GM23338 (cell line): ENCODE measurements around the gene LRIG3. TPM values are rescaled to one million over a fixed set of nuclear protein-coding genes. Genes with fewer than 3 reads are reported as not detected.

Source experiments
- ATAC-seq: fragments of 200-7000 bp; cut with Tn5 transposase; 3 replicates; pipeline ENCODE4 v1.9.1; 2020
- DNase-seq: peaks from one replicate; pipeline ENCODE4 v3.0.0-alpha.2; 2015; ENCODE audit warnings: low spot score
- H2AFZ ChIP-seq: fragments of 200-600 bp; sonication (generic); 2 replicates; pipeline ENCODE4 v1.8.0; 2016; ENCODE audit warnings: antibody characterized with exemption, mild to moderate bottlenecking, moderate library complexity
- H3F3A ChIP-seq: fragments of 200-600 bp; sonication (generic); replicated peaks from 2 replicates; pipeline ENCODE4 v1.8.0; 2017; ENCODE audit warnings: antibody characterized with exemption, mixed run types, low read depth
- H3K27ac ChIP-seq: fragments of 200-600 bp; sonication (generic); 2 replicates; pipeline ENCODE4 v1.6.1; 2016; ENCODE audit warnings: low read depth
- H3K27me3 ChIP-seq: fragments of 200-600 bp; sonication (generic); 2 replicates; pipeline ENCODE4 v1.8.0; 2016; ENCODE audit warnings: mild to moderate bottlenecking, mixed run types, moderate library complexity; ENCODE audit not compliant: insufficient read depth
- H3K36me3 ChIP-seq: fragments of 200-600 bp; sonication (generic); 2 replicates; pipeline ENCODE4 v1.8.0; 2016; ENCODE audit warnings: mild to moderate bottlenecking; ENCODE audit not compliant: insufficient read depth
- H3K4me1 ChIP-seq: fragments of 200-600 bp; sonication (generic); 2 replicates; pipeline ENCODE4 v1.8.0; 2016; ENCODE audit warnings: mild to moderate bottlenecking, moderate library complexity; ENCODE audit not compliant: insufficient read depth
- H3K4me2 ChIP-seq: fragments of 200-600 bp; sonication (generic); 2 replicates; pipeline ENCODE4 v1.7.1; 2017; ENCODE audit warnings: mixed run types
- H3K4me3 ChIP-seq: fragments of 200-600 bp; sonication (generic); 2 replicates; pipeline ENCODE4 v1.6.1; 2016; ENCODE audit warnings: mixed run types
- H3K79me2 ChIP-seq: fragments of 200-600 bp; sonication (generic); replicated peaks from 2 replicates; pipeline ENCODE4 v1.8.0; 2017; ENCODE audit warnings: mild to moderate bottlenecking; ENCODE audit not compliant: insufficient read depth
- H3K9me2 ChIP-seq: fragments of 200-600 bp; sonication (generic); 2 replicates; pipeline ENCODE4 v1.8.0; 2017; ENCODE audit not compliant: insufficient read depth
- H4K20me1 ChIP-seq: fragments of 200-600 bp; sonication (generic); replicated peaks from 2 replicates; pipeline ENCODE4 v1.8.0; 2017; ENCODE audit warnings: mild to moderate bottlenecking; ENCODE audit not compliant: insufficient read depth
- H3K27ac Mint-ChIP-seq: 2 replicates; pipeline ENCODE4 v1.8.0; 2020; ENCODE audit warnings: inconsistent platforms, mild to moderate bottlenecking, moderate library complexity, mixed read lengths
- H3K27me3 Mint-ChIP-seq: 3 replicates; pipeline ENCODE4 v1.8.0; 2022; ENCODE audit warnings: low read depth, mild to moderate bottlenecking, moderate library complexity, mixed read lengths, inconsistent platforms; ENCODE audit not compliant: insufficient read depth, poor library complexity
- H3K36me3 Mint-ChIP-seq: 3 replicates; pipeline ENCODE4 v1.8.0; 2021; ENCODE audit warnings: low read depth, mild to moderate bottlenecking, inconsistent platforms, moderate library complexity, mixed read lengths
- H3K4me1 Mint-ChIP-seq: 3 replicates; pipeline ENCODE4 v1.8.0; 2020; ENCODE audit warnings: mild to moderate bottlenecking, inconsistent platforms, mixed read lengths
- H3K4me3 Mint-ChIP-seq: 3 replicates; pipeline ENCODE4 v1.8.0; 2021; ENCODE audit warnings: moderate library complexity, mild to moderate bottlenecking, inconsistent platforms, mixed read lengths
- H3K9me3 Mint-ChIP-seq: 3 replicates; pipeline ENCODE4 v1.8.0; 2020; ENCODE audit warnings: moderate library complexity, mild to moderate bottlenecking, inconsistent platforms, mixed read lengths
- EZH2 ChIP-seq: fragments of 200-600 bp; sonication (generic); IDR thresholded peaks from one replicate; pipeline ENCODE4 v1.8.0; 2017; ENCODE audit warnings: antibody characterized with exemption, mild to moderate bottlenecking, low read depth; ENCODE audit not compliant: unreplicated experiment
- EZH2phosphoT487 ChIP-seq: fragments of 200-600 bp; sonication (generic); IDR thresholded peaks from one replicate; pipeline ENCODE4 v1.8.1; 2018; ENCODE audit warnings: antibody characterized with exemption; ENCODE audit not compliant: unreplicated experiment
- NANOG ChIP-seq: IDR thresholded peaks from 2 replicates; pipeline ENCODE4 v1.6.1; 2016; ENCODE audit warnings: antibody characterized with exemption, borderline replicate concordance
- POLR2AphosphoS5 ChIP-seq: IDR thresholded peaks from 2 replicates; pipeline ENCODE4 v1.6.1; 2016; ENCODE audit warnings: antibody characterized with exemption, low read depth
- STAT1 ChIP-seq: IDR thresholded peaks from one replicate; pipeline ENCODE4 v1.6.1; 2016; ENCODE audit warnings: antibody characterized with exemption; ENCODE audit not compliant: unreplicated experiment
- ZNF114 ChIP-seq: fragments of 250-450 bp; sonication (Bioruptor Pico); IDR thresholded peaks from 2 replicates; pipeline ENCODE4 v1.5.0; 2020; ENCODE audit warnings: mild to moderate bottlenecking, moderate library complexity
- ZNF331 ChIP-seq: fragments of 250-450 bp; sonication (Bioruptor Pico); IDR thresholded peaks from 2 replicates; pipeline ENCODE4 v1.5.0; 2020; ENCODE audit warnings: low read depth, mild to moderate bottlenecking, moderate library complexity
- polyA plus RNA-seq: library from polyadenylated mRNA; unstranded; fragments of >200 nt; fragmentation: Nextera tagmentation; extraction: Ambion mirVana; gene quantifications from 2 replicates; pipeline ENCODE4 v1.2.1, GENCODE V29; 2016
- total RNA-seq: library from RNA; depleted of rRNA; stranded (reverse); fragments of >200 nt; shearing (Covaris generic); gene quantifications from 2 replicates; pipeline ENCODE4 v1.2.3, GENCODE V29; 2014
- TF ChIP-seq, protein P1 (sequence below): IDR thresholded peaks from one replicate; pipeline ENCODE4 v1.6.1; 2018; ENCODE audit warnings: antibody characterized with exemption; ENCODE audit not compliant: unreplicated experiment
- TF ChIP-seq, protein P2 (sequence below), 2 experiments: fragments of 200-600 bp in 1 of 2; sonication (generic) in 1 of 2; conservative IDR thresholded peaks; 2 replicates each; pipeline versions ENCODE4 v1.5.1 to v1.6.1; 2016 to 2017; ENCODE audit warnings: antibody characterized with exemption in 2 of 2, low read depth in 2 of 2, mild to moderate bottlenecking in 2 of 2, moderate library complexity in 1 of 2
- TF ChIP-seq, protein P3 (sequence below): IDR thresholded peaks from 2 replicates; pipeline ENCODE4 v1.6.1; 2016; ENCODE audit warnings: antibody characterized with exemption

The LRIG3 gene
- total and polyA plus RNA-seq, 2 experiments from 2014 or later = 1.6 to 7.5 TPM

DNA sequence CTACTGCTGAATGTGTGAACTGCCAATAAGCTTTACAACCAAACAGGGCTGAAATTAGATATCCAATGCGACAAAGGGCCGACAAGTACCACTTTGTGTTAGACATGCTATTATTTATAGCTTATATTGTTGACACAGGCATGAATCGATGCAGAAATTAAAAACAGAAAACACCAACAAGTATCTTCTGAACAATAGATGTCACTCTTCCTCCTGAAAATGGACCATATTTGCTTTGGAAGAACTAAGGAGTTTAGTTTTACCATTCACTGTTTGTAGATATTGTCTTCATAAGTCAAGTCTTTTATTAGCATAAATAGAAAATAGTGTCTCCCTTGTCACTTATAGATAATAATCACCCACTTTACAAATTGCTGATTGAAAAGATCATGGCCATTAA, 86.5 kb downstream of the LRIG3 start (continued):
- TF ChIP-seq, protein P1, sequence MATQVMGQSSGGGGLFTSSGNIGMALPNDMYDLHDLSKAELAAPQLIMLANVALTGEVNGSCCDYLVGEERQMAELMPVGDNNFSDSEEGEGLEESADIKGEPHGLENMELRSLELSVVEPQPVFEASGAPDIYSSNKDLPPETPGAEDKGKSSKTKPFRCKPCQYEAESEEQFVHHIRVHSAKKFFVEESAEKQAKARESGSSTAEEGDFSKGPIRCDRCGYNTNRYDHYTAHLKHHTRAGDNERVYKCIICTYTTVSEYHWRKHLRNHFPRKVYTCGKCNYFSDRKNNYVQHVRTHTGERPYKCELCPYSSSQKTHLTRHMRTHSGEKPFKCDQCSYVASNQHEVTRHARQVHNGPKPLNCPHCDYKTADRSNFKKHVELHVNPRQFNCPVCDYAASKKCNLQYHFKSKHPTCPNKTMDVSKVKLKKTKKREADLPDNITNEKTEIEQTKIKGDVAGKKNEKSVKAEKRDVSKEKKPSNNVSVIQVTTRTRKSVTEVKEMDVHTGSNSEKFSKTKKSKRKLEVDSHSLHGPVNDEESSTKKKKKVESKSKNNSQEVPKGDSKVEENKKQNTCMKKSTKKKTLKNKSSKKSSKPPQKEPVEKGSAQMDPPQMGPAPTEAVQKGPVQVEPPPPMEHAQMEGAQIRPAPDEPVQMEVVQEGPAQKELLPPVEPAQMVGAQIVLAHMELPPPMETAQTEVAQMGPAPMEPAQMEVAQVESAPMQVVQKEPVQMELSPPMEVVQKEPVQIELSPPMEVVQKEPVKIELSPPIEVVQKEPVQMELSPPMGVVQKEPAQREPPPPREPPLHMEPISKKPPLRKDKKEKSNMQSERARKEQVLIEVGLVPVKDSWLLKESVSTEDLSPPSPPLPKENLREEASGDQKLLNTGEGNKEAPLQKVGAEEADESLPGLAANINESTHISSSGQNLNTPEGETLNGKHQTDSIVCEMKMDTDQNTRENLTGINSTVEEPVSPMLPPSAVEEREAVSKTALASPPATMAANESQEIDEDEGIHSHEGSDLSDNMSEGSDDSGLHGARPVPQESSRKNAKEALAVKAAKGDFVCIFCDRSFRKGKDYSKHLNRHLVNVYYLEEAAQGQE = no peak
- TF ChIP-seq EZH2phosphoT487 (no peak), NANOG (no peak), EZH2 (no peak), STAT1 (no peak), ZNF114 (CRISPR knock-in tag) (no peak), ZNF331 (CRISPR knock-in tag) (no peak), POLR2AphosphoS5 (no peak)
- TF ChIP-seq, protein P2, sequence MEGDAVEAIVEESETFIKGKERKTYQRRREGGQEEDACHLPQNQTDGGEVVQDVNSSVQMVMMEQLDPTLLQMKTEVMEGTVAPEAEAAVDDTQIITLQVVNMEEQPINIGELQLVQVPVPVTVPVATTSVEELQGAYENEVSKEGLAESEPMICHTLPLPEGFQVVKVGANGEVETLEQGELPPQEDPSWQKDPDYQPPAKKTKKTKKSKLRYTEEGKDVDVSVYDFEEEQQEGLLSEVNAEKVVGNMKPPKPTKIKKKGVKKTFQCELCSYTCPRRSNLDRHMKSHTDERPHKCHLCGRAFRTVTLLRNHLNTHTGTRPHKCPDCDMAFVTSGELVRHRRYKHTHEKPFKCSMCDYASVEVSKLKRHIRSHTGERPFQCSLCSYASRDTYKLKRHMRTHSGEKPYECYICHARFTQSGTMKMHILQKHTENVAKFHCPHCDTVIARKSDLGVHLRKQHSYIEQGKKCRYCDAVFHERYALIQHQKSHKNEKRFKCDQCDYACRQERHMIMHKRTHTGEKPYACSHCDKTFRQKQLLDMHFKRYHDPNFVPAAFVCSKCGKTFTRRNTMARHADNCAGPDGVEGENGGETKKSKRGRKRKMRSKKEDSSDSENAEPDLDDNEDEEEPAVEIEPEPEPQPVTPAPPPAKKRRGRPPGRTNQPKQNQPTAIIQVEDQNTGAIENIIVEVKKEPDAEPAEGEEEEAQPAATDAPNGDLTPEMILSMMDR (conservative IDR thresholded peaks at IDR 0.05; ENCODE audit: low read depth in 2 of 2) = no peak
- TF ChIP-seq, protein P3, sequence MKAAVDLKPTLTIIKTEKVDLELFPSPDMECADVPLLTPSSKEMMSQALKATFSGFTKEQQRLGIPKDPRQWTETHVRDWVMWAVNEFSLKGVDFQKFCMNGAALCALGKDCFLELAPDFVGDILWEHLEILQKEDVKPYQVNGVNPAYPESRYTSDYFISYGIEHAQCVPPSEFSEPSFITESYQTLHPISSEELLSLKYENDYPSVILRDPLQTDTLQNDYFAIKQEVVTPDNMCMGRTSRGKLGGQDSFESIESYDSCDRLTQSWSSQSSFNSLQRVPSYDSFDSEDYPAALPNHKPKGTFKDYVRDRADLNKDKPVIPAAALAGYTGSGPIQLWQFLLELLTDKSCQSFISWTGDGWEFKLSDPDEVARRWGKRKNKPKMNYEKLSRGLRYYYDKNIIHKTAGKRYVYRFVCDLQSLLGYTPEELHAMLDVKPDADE = no peak

DNA sequence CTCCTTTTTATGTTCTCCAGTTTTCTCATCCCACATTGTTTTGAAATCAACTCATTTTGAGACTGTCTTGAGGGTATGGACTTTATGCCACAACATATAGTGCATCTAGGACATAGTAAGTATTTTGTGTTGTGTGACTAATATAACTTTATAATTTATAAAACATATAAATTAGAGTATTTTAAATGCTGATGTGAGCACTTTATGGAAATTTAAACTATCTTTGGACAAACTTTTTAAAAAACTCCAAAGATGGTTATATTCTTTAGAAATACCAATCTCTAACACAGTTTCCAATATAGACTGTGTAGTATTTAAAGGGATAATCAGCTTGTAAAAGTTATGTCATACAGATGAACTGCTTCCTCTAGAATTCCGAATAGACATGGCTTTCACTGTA, 87.4 kb downstream of the LRIG3 start:
- no peaks in the 10 kb centered on the region for H3K36me3 Mint-ChIP-seq
- peaks cover 8% of the 10 kb centered on the region; the same call in 2 of the 3 replicates for H3K9me3 Mint-ChIP-seq
- no peak for ATAC-seq
- Histone ChIP-seq H3K36me3 (no peaks in the 10 kb centered on the region), H3K4me1 (no peaks in the 10 kb centered on the region), H3K9me2 (no peaks in the 10 kb centered on the region), H3F3A (no peaks in the 10 kb centered on the region), H3K27ac (no peak overlapping the region), H3K4me2 (no peak overlapping the region), H4K20me1 (no peaks in the 10 kb centered on the region), H3K79me2 (no peaks in the 10 kb centered on the region), H3K4me3 (no peak overlapping the region), H3K27me3 (no peaks in the 10 kb centered on the region), H2AFZ (no peak overlapping the region)
- no peaks in the 10 kb centered on the region for H3K27me3 Mint-ChIP-seq
- no peaks in the 10 kb centered on the region for H3K4me1 Mint-ChIP-seq
- H3K4me3 Mint-ChIP-seq = no peak overlapping the region
- no peak overlapping the region for H3K27ac Mint-ChIP-seq
- no peak for DNase-seq
- TF ChIP-seq, protein P2 (conservative IDR thresholded peaks at IDR 0.05; ENCODE audit: low read depth in 2 of 2) = no peak
- TF ChIP-seq, protein P1 = no peak
- no peak for TF ChIP-seq POLR2AphosphoS5
- TF ChIP-seq, protein P3 = no peak
